Stimulated activated CD8-positive, alpha-beta memory T cell treated with anti-CD3 and anti-CD28 coated beads, Interleukin-4, amount 100 ng/mL, for 48 hours (primary cell): Measurements from ENCODE around the gene PTGDS.
A peak's percentile ranks its signal among the peaks of the same experiment; 100 is the strongest.

Experiments
- DNase-seq: peaks from one replicate; pipeline ENCODE4 v3.0.0-alpha.2; 2020

PTGDS gene

DNA sequence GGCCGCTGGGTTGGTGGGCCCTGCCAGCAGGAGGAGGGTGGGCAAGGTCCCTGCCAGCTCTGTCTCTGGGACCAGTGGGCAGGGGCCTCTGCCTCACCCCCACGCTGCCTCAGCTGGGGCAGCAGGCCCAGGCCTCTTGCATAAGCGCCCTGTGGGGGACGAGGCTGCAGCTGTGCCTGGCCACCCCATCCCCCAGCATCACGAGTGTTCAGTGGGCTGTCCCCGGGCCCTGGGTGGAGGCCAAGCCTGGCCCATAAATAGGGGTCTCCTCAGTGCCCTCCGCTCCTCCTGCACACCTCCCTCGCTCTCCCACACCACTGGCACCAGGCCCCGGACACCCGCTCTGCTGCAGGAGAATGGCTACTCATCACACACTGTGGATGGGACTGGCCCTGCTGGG lies at the start of gene PTGDS:
TSS of gene PTGDS (plus strand) at position 282 of the 400 bp plus-strand sequence. CDS start at position 357, 75 bp downstream.
- no peak for DNase-seq

DNA sequence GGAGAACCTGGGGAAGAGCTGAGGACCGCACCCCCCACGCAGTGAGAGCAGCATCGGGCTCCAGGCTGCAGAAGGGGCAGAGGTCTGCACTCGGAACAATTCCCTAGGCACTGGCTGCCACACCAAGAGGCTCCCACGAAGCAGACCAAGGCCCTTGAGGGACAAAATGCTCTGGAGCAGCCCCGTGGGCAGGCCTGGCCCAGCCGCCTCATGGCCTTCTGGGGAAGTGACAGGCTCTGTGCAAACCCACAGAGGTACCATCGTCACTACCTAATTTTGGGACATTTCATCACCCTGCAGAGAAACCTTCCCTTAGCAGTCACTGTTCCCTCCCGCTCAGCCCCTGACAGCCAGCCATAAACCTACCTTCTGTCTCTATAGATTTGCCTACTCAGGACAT lies 48.7 kb upstream of the PTGDS start:
- no peak for DNase-seq

DNA sequence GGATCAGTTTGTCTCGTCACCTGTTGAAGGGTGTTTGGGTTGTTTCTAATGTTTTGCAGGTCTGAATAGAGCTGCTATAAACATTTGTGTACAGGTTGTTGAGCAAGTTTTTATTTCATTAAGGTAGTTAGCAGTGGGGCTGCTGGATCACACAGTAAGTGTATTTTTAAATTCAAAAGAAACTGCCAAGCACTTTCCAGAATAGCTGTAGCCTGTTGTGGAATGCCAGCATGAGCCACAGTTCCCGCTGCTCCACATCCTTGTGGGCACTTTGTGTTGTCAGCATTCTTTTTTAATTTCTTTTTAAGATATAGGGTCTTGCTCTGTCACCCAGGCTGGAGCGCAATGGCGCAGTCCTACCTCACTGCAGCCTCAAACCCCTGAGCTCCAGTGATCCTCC lies 47.3 kb upstream of the PTGDS start:
- no peak for DNase-seq

DNA sequence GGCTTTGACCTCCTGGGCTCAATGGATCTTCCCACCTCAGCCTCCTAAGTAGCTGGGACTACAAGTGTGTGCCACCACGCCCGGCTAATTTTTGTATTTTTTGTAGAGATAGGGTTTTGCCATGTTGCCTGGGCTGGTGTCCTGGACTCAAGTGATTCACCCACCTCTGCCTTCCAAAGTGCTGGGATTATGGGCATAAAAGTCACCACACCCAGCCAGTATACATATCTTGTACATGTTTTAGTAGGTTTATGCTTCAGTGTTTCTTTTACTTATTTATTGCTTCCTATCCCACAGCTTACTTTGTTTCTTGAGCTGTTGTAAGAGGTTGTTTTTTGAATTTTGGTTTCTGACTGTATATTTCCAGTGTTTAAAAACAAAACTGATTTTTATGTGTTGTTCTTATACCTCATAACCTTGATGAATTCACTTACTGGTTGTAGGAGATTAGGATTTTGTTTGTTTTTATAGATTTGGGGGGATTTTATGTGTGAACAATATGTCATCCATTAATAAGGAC lies 45.6 kb upstream of the PTGDS start:
- DNase-seq, result no peak

DNA sequence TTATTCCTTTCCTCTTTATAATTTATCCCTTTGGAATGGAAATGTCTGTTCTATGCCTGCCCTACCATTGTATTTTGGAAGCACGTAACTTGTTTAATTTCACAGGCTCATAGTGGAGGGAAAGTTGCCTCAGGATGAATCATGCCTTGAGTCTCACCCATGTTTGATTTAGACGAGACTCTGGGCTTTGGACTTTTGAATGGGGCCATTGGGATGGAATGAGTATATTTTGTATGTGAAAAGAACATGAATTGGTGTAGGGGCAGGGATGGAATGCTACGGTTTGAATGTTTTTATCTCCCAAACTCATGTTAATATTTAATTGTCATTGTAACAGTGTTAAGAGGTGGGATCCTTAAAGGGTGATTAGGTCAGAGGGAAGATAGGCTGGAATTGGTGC lies 43.0 kb upstream of the PTGDS start:
- DNase-seq, result no peak

DNA sequence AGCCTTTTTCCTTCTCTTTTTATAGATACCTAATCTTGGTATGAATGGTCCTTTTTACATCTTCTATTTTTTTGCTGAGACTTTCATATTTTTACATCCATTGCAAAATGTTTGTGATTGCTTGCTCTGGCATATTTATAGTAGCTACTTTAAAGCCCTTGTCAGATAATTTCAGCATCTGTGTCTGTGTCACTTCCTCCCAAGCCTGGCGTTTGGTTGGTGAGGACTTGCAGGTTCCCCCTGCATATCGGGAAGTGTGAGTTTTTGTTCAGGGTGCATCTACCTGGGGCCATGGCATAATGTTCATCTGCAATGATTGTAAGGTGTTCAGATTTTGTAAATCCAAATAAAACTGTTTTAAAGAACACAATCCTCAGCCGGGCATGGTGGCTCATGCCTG lies 41.7 kb upstream of the PTGDS start:
- no peak for DNase-seq

DNA sequence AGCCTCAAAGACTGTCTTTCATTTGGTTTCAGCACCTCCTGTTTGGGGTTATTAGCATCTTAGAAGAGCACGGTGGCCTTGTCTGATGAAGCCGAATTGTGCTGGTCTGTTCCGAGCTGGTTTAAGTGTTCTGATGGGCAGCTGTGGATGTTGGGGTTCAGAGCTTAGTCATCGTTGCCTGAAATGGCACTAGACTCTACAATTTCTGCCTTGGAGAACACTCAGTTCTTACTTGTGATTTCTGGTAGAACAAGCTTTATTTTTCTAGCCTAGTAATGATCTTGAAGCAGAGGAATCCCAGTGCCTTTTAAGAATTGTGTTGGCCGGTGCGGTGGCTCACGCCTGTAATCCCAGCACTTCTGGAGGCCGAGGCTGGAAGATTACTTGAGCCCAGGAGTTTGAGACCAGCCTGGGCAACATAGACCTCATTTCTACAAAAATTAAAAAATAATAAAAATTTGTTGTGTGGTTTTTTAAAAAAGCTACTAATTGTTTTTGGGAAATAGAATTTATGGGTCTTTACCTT lies 40.6 kb upstream of the PTGDS start:
- no peak for DNase-seq

DNA sequence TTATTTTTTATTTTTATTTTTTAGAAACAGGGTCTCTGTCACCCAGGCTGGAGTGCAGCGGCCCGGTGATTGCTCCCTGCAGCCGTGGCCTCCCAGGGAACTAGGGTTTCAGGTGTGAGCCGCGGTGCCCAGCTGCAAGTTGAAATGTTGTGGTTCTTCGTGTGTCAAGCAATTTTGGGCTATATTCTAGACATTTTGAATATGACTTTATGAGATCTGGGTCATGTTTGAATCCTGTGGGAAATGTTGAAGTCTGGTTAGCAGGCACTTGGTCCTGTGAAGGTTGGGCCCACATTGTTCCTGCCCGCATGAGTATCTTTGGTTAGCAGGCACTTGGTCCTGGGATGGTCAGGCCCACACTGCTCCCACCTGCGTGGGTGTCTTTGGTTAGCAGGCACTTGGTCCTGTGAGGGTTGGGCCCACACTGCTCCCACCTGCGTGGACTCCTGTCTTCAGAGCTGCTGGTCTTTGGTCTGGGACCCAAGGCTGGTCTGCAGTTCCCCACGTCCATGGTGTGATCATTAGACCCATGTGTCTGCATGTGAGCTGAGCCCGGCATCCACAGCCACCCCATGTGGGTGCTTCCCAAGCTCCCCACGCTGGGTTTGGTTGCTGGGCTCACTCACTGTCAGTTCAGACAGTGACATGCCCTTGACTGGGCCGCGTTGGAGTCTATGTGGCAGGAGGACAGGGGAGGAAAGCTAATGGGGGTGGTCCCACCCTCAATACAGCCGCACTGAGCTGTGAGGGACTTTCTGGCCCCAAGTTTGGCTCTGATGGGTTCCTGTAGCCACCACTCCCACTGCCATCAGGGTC lies 39.9 kb upstream of the PTGDS start:
- DNase-seq, result no peak

DNA sequence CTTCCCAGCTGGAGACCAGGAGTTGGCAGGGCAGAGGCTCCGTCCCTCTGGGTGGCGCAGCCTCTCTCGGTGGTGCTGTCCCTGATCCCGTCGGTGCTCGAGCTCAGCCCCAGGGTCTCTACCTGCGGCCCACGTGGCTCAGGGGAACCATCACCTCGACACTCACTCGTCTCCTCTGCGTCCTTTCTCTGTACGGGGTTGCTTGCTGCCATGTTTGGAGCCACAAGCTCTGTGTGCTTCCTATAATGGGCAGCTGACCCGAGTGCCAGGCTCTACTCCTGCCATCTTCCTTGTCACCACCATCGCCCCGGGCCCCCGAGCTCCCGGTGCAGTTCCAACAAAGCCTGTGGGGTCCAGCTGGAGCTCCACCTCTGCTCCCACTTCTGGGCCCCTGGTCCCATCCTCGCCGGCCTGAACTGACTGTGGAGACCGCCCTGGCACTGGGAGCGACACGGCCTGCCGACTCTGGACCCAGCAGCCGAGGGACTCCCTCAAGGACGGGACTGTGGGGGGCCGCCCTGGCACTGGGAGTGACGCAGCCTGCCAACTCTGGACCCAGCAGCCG lies 37.8 kb upstream of the PTGDS start:
- DNase-seq, result no peak

DNA sequence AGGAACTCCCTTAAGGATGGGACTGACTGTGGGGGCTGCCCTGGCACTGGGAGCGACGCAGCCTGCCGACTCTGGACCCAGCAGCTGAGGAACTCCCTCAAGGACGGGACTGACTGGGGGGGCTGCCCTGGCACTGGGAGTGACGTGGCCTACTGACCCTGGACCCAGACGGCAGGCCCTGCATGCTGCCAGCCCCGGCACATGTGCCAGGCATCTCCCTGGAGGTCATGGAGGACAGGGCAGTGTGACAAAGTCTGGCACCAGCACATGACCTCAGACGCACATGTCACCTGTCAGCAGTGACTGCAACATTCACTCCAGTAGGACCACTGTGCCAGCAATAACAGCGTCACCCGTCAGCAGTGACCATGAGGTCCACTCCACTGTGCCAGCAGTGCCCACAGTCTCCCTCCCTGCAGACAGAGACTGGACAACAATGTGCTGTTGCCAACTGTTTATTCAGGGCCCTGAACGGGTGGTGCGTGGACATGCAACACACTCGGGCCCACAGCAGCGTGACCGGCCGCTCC lies 37.2 kb upstream of the PTGDS start:
- DNase-seq, result no peak

DNA sequence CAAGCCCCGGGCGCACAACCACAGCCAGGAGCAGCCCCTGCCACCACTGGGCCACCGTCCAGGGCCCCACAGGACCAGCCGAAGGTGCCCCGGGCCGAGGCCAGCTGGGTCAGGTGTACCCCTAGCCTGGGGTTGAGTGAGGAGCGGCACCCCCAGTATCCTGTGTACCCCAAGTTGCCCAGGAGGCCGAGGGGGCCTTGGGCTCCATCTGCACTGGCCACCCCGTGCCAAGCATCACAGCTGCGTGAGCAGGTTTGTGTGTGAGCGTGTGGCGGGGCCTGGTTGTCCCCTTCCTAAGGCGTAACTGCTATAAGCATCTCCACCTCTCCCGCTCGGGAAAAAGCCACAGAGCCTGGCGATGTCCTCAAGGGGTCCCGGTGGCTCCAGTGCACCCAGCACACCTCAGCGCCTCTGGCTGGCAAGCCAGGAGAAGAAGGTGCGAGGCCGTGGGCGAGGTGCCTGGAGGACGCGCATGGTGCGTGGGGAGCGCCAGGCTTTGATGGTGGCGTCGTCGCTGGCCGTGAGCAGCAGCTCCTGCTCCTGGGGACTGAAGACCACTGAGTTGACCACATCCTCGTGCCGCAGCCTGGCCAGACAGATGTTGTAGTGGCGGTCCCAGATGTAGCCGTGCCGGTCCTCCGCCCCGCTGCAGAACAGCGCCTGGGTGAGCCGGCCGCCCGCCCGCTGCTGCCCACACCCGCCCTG lies 36.6 kb upstream of the PTGDS start:
- DNase-seq, result no peak

DNA sequence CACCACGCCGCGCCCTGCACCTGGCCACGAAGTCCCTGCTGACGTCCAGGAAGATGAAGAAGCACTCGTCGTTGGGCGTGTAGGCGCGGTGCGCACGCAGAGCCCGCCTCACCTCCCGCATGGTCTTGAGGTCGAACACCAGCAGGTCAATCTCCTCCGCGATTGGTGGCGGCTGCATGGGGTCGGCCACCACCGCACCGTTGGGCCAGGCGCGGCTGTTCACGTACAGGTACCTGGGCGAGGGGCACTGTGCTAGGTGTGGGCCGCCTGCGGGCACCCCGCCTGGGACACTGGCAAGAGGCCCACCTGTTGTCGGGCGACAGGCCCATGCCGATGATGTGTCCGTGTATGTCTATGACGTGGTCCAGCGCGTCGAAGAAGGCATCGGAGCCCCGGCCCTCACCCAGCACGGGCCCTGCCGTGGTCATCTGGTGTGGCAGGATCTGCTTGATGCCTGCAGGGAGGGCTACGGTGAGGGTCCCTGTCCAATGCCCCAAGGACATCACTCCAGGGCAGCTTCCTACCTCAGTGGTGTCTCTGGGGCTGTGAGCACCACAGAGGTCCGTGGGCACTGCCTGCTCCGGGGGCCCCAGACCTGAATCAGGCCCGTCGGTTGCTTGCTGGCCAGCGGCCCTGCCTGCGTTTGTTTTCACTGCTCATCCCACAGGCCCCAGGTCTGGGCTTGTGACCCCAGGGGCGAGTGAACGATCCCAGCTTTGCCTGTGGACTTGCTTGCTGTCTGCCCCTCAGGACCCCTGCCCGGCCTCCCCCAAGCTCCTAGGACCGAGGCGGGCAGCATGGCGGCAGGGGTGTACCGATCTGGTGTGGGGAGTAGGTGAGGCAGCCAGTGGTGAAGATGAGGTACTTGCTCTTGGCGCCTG lies 35.8 kb upstream of the PTGDS start:
- no peak for DNase-seq

DNA sequence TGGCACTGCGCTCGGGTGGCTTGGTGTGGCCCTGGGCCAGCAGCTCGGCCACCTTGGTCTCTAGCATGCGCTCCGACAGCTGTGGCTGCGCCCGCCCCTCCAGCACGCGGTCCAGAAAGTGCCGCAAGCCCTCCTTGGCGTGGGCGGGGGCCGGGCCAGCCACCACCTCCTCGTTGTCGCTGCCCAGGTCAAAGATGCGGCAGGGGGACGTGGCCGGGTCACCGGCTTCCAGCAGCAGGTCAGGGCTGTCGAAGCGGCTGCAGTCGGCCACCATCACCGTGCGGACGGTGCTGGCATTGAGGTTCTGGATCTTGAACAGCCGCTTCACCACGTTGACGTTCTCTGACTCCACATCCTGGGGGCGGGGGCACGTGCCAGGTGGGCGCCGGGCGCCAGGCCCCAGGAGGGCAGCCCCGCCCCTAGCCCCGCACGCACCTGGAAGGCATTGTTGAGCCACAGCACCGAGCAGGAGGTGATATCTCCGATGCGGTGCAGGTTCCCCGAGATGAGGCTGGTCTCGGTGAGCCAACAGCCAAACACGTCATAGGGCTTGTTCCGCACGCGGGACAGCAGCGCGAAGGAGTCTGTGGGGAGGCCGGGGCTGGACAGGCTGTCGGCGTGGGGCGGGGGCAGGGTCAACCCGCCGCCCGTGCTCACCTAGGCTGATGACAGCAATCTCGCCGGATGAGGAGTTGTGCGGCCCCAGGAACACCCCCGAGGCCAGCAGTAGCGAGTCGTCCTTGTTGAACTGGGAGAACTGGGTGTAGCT lies 35.0 kb upstream of the PTGDS start:
- no peak for DNase-seq

DNA sequence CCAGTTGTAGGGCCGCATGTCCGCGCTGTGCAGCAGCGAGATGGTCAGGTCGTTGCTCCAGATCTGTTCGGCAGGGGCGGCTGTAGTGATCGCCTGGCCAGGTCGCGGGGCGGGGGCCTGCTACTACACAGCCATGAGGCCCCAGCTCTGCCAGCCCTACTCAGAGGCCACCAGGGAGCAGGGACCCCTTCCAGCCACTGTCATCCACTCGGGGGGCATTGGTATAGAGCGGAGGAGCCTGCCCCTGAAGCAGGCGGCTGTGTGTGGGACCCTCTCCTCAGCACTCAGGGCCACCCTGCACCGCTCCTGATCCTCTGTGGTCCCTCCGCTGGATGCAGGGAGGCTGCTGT lies 34.4 kb upstream of the PTGDS start:
- DNase-seq, result no peak

DNA sequence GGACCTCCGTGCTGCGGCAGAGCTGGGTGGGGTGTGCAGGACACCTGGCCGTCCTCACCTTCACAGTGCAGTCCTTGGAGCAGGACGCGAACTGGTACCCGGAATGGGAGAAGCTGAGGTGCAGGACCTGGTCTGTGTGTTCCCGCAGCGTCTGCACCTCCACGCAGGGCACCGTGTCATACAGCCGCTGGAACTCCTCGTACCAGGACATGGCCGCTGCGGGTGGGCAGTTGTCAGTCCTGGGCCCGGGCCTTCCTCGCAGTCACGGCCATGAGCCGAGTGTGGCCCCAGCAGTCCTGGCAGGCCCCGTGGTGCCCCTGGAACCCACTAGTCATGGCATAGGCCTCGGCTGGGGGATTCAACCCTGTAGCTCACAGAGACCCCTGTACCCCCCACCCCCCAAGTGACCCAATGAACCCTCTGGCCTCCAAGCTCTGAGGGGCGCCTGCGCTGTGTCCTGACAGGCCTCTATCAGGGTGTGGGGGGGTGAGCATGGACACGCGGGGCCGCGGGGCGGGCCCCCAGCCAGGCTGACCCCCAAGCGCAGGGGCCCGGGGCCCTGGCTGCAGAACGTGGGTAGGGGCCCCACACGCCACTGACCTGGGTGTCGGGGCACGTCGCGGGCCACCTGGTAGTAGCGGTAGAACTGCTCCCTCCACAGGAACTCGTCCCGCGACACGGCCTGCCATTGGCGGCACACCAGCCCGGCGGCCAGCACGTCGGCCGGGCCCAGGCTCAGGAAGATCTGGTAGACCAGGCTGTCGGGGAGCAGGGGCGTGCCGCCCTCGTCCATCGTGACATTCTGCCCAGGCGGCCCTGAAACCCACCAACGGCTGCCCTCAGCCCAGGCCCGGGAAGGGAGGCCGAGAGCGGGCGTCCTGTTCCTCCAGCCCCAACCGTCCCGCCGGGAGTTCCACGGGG lies 33.8 kb upstream of the PTGDS start:
- DNase-seq, result peak; percentile 58

DNA sequence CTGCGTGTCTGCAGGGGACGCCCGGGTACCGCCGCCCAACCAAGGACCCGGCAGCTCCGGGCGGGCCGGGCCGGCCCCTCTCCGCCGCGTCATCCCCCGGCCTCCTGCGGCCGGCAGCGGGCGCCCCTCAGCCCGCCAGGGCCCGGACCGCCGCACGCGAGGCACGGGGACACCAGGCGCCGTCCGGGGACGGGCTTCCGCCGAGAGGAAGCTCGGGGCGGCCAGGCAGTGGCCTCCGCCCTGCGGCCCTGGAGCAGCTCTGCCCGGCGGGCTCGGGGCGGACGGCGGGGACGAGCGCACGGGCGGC lies 33.1 kb upstream of the PTGDS start:
- DNase-seq, result no peak

DNA sequence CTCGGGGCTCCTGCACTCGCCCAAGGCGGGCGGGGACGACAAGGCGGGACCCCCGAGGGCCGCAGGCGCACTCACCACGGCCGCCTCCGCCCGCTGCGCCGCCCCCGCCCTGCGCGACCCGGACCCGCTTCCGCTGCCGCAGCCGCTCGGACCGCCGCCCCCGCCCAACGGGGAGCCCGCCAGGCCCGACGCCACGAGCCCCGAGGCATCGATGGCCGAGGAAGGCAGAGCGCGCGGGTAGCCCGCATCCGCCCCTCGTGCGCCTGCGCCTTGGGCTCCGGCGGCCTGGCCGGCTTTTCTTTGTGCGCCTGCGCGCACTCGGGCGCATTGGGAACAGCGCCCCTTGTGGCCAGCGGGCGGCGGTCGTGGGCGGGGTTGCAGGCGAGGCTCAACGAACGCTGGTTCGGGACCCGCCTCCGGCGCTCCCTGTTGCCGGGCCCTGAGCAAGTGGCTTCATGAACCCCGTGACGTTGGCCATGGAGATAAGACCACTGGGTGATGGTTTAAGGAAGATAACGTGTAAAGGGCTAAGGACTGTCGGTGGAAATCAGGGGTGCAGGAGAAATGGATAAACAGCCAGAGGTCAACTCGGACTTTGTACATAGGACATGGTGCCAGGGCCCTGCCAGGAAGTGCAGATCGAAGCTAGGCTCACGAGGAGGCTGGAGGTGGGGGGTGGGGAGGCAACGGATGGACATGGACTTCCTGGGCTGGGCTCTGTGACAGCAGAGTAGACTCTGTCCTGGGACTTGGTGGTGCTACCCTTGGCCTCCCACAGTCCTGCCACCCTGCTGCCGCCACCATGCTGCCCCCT lies 32.6 kb upstream of the PTGDS start, which contains the start of the genes C8G and FBXW5:
TSS of gene C8G (plus strand) at position 725 of the 814 bp plus-strand sequence. CDS start at position 803, 78 bp downstream.
TSS of gene FBXW5 (minus strand) at position 220 of the 814 bp plus-strand sequence. CDS start 655 bp downstream, outside the sequence.
- peak; percentile 96 for DNase-seq

DNA sequence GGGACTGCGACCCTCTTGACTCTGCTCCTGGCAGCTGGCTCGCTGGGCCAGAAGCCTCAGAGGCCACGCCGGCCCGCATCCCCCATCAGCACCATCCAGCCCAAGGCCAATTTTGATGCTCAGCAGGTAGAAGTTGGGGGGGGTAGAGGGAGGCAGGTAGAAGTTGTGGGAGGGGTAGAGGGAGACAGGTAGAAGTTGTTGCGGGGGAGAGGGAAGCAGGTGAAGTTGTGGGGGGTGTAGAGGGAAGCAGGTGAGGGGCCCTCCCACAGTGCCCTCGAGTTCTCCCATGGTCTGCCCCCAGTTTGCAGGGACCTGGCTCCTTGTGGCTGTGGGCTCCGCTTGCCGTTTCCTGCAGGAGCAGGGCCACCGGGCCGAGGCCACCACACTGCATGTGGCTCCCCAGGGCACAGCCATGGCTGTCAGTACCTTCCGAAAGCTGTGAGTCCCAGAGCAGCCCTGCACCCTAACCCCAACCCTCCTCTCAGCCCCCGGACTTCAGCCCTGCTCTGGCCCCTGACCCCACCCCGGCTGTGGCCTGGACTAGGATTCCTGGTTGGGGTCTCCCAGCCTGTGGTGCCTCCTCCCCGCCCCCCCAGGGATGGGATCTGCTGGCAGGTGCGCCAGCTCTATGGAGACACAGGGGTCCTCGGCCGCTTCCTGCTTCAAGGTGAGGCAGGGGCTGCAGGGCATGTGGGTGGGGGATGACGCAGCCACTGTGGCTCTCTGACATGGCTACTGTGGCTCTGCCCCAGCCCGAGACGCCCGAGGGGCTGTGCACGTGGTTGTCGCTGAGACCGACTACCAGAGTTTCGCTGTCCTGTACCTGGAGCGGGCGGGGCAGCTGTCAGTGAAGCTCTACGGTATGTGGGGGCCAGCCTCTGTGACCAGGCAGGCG lies 31.7 kb upstream of the PTGDS start:
- DNase-seq, result no peak
